ENCODE results near the gene MARK1.
"Not testable (repeated sequence)": the region's sequence is repeated elsewhere in the genome, so short reads cannot be mapped to it uniquely, and the experiment has no call there.

MARK1 gene

DNA sequence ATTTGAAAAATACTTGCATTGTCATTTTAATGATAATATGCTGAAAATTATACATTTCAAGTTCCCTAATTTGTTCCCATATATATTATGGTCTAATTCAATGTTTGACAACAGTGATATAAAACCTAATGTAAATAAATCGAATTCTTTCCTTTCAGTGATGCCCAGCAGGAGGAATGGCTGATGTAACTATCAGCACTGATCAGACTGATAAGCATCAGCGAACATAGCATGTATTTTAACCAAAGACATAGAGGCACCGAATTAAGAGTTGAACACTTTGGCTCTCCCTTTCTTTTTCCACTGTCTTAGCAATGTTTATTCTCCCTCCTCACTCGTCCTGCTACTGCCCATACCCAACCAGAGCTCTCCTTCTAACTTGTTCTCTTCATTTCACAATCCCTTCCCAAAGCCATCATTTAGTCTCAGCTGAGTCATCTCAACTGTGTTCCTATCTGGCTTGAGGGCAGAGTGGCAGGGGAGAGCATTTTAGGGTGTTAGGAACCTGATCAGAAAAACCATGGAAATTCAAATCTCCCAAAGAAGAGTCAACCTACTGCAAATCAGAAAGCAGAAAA, 103.4 kb downstream of the MARK1 start:
- DNase-seq, result no peak

DNA sequence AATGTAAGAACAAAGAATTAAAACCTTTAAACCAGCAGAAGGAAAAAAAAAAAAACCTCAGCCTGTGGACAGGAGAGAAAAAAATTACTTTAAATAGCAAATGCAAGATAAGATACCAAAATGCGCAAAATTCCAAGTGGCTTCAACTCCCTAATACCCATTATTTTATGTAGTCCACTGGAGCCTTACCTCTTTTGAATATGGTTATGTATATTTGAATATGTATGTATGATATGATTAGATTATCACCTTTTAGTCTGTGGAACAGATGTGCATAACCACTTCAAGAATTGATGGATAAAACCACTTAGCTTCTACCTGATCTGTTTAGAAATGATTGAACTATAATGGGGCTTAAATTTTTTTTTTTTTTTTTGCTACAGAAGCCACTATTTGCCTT, 109.8 kb downstream of the MARK1 start:
- DNase-seq, result no peak

DNA sequence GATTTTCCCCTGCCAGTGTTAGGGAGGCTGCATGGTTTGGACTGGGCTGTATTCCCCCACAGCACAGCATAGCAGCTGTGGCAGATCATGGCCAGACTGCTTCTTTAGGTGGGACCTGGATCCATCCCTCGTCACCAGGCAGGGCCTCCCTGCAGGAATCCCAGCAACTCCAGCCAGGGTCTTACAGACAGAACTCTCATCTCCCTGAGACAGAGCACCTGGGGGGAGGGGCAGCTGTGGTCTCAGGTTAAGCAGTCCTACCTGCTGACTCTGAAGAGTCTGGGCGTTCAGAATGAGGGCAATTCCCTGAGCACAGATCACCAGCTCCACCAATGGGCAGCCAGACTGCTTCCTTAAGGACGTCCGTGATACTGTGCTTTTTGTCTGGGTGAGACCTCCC, 114.3 kb downstream of the MARK1 start:
- no peak for DNase-seq

DNA sequence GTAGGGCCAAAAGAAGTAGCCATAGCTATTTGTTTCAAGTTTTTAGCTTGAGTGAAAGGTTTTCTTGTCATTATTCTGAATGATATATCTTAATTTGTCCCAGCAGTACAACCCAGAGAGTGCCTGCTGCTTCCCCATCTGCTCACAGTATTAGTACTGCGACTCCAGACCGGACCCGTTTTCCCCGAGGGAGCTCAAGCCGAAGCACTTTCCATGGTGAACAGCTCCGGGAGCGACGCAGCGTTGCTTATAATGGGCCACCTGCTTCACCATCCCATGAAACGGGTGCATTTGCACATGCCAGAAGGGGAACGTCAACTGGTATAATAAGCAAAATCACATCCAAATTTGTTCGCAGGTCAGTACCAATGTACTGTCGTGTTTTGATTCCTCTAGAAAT, 125.1 kb downstream of the MARK1 start:
- DNase-seq, result no peak

DNA sequence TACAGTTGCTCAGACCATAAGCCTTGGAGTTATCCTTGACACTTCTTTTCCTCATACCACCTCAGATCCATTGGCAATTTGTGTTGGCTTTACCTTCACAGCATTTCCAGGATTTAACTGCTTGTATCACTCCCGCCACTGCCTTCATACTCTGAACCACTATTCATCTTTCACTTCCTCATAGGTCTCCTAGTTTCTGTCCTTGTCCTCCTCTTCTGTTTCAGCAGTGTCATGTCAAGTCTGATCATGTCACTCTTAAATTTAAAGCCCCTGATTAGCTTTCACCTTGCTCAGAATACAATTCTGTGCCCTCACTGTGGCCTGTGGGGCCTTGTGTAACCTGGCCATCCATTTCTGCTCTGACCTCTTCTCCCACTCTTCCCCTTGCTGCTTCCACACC, 127.6 kb downstream of the MARK1 start:
- no peak for DNase-seq

DNA sequence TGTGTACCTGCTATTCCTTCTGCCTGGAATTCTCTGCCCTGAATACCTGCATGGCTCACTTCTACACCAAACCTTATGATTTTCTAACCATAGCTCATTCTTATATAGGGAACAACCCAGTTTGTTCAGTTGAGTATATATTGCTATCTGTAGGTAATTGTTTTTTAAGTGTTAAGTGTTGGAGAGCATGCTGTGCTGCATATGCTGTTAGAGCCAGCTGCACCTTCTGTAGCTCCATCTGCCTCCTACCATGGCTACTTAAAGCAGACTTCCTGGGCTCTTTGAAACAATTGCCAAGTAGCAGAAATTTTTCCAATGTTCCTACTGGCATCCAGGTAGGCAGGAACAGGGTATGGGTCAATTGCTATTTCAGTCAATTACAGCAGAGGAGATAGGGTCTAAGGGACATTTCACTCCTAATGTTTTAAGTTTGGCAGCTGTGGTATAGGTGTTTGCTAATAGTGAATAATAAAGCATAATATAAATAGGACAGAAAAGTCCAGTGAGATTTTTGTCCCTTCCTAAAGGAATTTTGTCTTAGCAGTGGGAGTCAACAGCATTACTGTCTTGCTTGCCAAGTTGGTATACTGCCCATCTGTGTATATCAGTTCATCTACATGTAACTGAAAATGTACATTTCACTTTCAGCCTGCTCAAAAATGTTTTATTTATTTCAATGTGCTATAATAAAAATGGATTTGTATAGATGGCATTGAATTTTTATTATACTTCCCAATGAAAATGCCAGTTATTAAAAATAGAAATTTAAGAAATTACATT, 128.2 kb downstream of the MARK1 start:
- DNase-seq, result no peak

DNA sequence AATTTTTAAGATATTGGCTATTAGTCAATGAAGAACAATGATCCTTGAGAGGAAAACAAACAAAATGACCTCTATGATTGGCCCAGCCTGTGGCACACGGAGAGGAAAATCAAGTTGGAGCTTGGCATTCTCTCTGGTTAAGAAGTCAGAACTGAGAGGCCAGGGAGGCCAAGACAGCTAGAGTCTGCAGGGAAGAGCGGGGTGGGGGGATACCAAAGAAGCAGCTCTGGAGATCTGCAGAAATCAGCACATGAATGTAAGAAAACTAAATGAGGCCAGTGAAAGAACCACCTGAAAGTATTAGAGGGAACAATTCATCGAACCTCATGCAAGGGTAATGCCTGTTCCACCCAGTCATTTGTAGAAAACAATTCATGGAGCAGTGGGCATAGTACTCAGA, 138.4 kb downstream of the MARK1 start:
- no peak for DNase-seq

DNA sequence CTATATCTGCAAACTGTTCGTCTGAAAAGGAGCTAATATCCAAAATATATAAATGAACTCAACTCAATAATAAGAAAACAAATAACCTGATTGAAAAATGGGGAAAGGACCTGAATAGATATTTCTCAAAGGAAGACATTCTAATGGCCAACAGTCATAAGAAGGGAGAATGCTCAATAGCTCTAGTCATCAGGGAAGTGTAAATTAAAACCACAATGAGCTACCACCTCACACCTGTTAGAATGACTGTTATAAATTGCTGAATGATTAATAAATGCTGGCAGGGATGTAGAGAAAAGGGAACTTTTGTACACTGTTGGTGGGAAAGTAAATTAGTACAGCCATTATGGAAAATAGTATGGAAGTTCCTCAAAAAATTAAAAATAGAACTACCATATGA, 141.1 kb downstream of the MARK1 start:
- no peak for DNase-seq

DNA sequence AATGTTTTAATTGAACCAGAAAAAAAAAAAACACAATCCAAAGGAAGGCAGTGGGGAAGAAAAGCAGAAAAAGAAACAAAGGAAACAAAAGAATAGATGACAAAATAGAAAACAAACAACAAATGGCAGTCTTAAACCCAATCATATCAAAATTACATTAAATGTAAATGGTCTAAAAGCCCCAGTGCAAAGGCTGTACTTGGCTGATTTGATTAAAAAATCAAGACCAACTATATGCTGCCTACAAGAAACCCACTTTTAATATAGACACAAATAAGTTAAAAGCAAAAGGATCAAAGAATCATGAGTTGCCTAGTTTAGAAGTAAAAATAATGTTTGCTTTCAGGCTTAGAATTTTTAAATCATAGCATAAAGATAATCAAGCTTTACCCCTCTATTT, 142.4 kb downstream of the MARK1 start:
- no peak for DNase-seq

DNA sequence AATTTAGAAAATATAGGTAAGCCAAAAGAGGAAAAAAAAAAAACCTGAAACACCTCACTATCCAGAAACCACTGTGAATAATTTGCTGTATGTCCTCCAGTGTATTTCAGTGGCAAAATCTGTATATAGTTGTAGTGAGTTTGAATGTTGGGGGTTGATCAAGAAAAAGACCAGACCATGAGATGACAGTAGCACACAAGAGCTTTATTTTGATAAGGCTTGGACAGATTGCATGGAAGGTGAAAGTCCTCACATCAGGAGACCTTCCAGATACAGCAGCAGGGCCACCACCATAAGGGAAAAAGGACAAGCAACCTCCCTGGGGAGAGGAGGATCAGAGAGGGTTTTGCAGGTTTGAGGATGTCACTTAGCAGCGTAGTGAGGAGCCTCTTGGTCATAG, 146.0 kb downstream of the MARK1 start:
- DNase-seq, result no peak

DNA sequence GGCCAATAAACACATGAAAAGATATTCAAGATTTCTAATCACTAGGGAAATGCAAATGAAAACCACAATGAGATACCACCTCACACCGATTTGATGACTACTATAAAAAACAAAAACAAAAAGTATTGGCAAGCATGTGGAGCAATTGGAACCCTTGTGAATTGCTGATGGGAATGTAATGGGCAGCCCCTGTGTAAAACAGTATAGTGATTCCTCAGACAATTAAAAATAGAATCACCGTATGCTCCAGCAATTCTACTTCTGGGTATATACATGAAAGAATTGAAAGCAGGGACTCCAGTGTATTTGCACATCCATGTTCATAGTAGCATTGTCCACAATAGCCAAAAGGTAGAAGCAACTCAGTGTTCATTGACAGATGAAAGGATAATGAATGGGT, 149.3 kb downstream of the MARK1 start:
- no peak for DNase-seq

DNA sequence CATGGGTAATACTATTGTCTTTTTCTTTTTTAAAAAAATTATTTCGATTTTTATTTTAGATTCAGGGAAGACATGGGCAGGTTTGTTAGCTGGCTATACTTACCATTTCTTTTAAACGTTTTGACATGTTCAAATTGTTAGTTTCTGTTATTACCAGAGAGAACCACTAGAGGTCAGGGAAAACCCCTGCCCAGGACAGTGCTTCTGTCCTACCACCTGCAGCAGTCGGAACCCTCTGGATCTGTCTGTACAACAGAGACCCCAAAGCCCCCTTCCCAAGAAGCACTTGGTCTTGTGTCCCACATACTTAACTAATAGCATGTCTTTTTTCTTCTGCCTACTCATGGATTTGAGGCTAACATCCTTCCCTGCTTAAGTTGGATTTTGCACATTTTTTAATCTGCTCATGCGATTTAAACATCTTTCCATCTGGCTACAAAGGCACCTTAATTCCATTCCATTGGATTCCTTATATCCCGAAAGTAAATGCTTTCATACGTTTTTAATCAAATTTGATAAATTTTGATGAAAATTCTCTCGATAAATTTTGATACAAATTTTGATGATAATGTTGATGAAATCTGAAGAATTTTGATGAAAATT, 152.2 kb downstream of the MARK1 start:
- DNase-seq, result peak; percentile 5

DNA sequence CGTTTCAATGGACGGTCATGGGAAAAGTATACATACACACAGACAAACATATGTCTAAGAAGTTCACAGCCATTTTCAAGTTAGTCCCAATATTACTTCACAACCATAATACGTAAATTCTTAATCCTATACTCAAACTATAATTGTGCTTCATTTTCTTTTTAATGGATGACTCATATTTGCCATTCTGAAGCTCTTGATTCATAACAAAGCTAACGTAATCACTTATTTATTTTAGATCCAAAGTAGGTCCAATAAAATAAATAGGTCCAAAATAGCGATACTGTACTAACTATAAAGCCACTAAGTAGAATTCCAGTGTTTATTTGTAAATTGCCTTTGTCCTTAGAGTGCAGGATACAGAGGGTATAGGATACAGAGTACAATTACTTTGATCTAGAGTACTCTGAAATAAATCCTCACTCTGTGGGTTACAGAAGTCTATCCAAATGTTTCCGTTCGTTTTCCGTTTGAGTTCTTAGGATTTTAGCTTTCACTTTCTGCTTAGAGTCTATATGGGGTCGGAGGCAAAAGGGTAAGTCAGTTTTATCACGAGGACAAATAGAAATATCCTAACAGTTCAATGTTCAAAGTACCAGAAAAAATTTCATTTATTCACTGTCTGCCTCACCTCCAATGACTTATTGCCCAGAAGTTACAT, 153.4 kb downstream of the MARK1 start:
- DNase-seq, result no peak

DNA sequence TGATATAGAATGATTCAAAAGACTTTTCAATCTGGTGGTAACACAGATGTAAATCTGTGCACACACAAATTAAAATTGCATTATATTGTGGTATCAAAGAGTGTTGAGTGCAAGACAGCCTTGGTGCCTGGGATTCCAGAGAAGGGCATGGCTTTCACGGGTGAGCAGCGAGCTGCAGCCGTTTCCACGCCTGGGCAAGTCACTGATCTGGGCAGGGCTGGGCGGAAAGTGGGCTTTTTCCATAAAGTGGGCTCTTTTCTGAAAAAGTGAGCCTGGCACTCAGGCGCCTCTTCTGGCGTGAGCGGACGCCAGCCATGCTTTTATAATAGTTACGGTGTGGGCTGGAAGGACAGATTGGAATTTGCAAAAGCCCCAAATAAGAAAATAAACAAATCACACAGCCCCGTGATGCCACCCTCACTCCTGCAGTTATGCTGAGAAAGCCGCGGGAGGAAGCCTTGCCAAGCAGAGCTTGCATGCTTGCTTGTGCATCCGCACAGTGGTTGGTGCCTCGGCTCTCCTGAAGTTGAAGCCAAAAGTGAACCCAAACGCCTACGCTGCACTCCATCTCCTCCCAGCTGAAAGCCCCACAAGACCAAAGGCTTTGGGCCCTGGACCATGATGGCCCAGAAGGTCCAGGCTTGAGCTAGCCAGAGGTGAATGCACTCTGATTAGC, 155.1 kb downstream of the MARK1 start:
- DNase-seq, result no peak

DNA sequence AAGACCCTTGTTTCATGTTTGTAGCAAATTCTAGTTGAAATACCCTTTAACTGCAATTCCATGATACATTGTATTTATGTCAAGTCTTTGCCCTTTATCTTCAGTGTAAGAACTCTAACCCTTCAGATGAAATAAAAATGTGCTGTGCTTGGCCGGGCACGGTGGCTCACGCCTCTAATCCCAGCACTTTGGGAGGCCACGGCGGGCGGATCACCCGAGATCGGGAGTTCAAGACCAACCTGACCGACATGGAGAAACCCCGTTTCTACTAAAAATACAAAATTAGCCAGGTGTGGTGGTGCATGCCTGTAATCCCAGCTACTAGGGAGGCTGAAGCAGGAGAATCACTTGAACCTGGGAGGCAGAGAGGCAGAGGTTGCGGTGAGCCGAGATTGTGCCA, 155.8 kb downstream of the MARK1 start:
- not testable (repeated sequence) for DNase-seq

DNA sequence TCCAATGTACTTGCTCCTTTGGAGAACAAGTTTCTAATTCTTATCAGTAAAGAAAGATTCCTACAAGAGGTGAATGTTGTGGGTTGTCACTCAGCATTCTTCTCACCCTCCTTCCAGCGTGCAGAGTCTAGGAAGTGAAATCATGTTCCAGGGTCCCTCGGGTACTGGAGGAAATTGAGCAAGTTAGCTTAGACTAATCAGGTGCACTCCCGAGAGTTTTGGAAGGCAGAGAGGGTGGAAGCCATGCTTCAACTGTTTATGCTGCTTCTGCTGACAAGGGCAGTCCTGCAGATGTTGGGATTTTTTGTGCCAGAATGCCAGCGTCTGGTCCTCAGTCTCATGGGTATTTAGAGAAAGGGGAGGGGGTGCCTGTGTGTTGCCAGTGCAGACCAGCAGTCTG, 157.0 kb downstream of the MARK1 start:
- no peak for DNase-seq

DNA sequence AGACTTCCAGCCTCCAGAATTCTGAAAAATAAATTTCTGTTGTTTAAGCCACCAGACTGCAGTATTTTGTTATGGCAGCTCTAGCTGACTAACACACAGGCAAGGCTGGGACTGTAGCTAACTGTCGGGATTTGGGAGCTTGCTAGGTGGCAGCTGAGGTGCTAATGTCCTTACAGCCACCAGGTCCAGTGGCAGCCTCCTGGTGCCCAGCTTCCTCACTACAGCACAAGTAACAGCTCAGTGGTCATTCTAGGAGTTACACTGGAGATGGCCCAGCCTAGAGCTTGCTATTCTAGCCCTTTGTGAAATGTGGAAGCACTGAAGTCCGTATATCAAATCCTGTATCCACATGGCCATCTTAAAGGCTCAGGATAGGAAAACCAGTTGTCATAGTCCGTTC, 157.9 kb downstream of the MARK1 start:
- DNase-seq, result no peak

DNA sequence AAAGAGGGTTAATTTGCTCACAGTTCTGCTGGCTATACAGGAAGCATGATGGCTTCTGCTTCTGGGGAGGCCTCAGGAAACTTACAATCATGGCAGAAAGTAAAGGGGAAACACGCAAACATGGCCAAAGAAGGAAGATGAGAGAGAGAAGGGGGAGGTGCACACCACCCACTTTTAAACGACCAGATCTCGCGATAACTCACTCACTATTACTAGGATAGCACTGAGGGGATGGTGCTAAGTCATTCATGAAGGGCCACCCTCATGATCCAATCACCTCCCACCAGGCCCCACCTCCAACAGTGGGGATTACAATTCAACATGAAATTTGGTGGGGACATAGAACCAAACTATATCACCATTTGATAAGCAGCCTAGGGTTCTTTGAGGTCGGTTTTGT, 159.9 kb downstream of the MARK1 start:
- no peak for DNase-seq

DNA sequence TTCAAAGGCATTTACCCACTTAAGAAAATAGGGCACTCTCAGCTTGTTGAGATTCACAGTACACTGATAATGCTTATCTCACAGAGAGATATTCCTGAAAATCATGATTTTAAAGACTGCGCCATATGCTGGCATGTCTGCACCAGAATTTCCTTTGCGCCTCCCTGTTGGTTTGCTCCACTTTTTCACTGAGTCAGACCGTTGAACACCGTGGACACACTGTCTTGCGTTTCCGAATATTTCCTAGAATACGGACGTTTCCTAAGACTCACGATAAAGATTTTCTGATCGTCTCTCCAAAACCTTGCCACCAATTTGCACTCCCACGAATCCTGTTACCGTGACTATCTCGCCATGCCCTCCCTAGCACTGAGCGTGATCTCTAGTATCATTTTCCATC, 161.7 kb downstream of the MARK1 start:
- no peak for DNase-seq

DNA sequence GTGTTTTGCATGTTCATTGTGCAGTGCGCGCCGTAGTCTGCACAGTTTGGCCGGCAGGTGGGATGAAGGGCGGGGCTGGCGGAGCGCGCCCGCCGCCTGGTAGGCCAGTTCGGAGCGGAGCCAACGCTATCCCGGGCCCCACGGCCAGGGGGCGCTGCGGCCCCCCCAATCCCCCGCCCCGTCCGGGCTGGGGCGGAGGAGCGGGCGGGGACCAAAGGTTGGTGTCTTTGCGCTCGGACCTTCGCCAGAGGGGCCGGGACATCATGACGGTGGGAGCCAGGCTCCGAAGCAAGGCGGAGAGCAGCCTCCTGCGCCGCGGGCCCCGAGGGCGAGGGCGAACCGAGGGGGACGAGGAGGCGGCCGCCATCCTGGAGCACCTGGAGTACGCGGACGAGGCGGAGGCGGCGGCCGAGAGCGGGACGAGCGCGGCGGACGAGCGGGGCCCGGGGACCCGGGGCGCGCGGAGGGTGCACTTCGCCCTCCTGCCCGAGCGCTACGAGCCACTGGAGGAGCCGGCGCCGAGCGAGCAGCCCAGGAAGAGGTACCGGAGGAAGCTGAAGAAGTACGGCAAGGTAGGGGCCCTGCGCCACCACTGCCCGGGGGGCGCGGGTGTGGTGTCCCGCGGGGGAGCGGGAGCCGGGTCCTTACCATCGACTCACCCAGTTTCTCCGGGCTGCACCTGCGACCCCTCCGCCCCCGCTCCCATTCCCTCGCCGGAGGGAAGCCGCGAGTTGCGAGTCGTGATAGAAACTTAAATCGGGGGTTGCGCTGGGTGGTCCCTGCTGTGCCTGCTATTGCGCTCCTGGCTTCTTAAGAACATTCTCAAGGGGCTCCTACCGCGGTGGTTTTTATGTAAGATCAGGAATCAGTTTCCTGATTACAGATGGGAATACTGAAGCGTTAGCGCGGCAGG, 162.5 kb downstream of the MARK1 start, which contains the start of gene C1orf115:
Gene C1orf115 (plus strand): TSS at position 224 of the 913 bp plus-strand sequence. CDS start 40 bp downstream, at position 264.
- peak; percentile 11 for DNase-seq

DNA sequence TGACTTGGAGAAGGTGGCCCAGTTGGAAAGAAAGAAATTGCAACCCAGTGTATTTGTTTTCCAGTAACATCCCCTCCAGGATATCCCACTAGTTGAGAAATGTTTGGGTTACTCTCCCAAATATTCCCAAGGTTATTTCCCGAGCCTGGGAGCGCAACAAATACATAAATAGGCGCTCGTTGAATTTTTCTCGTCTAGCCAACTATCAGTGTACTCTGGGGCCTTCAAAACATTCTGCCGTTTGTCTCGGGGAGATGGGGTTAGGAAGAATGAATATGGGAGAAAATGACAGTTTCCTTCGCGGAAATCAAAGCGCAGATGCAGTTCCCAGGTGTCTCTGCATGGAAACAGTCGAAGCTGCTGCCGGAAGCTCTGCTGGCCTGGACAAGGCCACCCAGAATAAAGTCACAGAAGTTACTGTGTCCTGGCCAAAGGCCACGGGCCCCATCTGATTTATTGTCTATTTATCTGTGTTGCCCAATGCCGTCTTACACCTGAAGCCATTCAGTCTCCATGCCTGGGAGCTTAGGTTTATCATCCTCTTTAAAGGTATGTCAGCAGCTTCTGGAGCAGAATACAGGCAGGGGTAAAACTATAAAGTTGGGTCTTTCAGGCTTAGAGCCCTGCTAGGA, 163.2 kb downstream of the MARK1 start:
- no peak for DNase-seq

All from midbrain (tissue), 1 donor.